Limb (tissue), 2 donors: ENCODE data around the gene CAMK2G.
"Not testable (repeated sequence)": the region's sequence is repeated elsewhere in the genome, so short reads cannot be mapped to it uniquely, and the experiment has no call there.

Experiments
- DNase-seq, 2 donors: peaks; one replicate each; pipeline ENCODE4 v3.0.0-alpha.2; 2016; ENCODE audit errors: extremely low spot score in 2 of 2

Gene CAMK2G

DNA sequence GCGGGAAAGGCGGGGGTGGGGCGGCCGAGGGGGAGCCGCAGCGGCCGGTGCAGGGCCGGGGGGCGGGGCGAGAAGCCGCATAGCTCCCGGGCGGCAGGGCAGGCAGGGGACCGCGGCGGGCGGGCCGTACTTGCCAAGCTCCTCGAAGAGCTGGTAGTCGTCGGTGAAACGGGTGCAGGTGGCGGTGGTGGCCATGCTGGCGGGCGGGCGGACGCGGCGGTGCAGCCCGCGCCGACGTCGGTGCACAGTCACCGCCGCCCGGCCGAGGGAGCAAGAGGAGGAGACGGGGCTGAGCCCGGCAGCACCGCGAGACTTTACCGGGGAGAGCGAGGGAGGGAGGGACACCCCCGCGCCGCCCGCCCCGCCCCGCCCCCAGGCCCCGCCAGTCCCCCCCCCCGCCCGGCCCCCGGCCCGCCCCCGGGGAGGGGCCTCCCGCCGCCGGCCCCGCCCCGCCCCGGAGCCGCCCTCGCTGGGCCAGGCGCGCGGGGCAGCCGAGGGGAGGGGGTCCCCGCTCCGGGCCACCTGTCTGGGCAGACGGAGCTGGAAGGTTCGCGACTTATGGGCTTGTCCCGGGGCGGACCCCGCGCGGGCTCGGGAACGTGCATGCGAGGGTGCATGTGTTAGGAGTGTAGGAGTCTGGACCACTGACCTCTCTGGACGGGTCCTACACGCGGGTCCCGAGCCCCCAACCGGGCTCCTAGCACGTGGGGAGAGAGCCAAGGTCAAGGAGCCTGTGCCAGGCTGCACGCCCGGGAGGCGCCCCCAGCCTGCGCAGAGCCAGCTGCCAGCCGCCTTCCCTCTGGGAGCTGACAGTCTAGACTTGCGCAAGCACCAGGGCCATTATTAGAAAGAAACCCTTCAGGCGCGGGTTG, at the start of gene CAMK2G:
CAMK2G (minus strand) TSS at position 289 of the 872 bp plus-strand sequence; CDS start at position 195, 94 bp downstream.
- DNase-seq = peak; percentile 86 to 89

DNA sequence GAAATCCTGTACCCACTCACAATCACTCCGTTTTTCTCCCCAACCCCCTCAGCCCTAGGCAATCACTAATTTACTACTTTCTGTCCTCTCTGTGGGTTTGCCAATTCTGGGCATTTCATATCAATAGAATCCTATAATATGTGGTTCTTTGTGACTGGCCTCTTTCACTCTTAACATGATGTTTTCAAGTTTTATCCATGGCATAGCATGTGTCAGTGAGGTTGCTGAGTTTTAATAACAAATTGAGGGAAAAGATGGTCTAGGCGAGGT, 48.4 kb upstream of the CAMK2G start:
- DNase-seq = no peak

- DNase-seq = no peak
These were observed 47.9 kb upstream of the CAMK2G start for GRCh38 chr10:73922007-73922863.

DNA sequence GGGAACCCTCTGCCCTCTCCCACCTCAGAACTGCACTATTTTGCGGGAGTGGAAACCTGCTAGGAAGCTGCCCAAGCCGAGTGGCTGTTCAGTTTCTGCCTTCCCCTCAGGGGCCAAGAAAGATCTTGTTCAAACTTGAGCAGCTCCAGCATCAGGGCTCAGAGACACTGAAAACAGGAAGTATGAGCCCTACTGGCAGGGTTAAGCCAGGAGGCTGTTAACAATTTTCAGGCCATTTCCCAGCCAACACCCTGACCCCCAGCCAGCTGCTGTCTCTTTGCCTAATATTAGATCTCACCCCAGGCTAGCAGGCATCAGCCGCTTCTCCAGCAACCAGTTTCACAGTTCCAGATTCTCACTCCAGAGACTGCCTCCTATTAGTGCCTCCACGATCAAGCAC, 45.7 kb upstream of the CAMK2G start:
- peak; percentile 41 to 58 for DNase-seq

- DNase-seq = not testable (repeated sequence)
These were observed 45.1 kb upstream of the CAMK2G start for GRCh38 chr10:73919481-73919880.

- DNase-seq = no peak
These were observed 43.4 kb upstream of the CAMK2G start for GRCh38 chr10:73917566-73918305.

DNA sequence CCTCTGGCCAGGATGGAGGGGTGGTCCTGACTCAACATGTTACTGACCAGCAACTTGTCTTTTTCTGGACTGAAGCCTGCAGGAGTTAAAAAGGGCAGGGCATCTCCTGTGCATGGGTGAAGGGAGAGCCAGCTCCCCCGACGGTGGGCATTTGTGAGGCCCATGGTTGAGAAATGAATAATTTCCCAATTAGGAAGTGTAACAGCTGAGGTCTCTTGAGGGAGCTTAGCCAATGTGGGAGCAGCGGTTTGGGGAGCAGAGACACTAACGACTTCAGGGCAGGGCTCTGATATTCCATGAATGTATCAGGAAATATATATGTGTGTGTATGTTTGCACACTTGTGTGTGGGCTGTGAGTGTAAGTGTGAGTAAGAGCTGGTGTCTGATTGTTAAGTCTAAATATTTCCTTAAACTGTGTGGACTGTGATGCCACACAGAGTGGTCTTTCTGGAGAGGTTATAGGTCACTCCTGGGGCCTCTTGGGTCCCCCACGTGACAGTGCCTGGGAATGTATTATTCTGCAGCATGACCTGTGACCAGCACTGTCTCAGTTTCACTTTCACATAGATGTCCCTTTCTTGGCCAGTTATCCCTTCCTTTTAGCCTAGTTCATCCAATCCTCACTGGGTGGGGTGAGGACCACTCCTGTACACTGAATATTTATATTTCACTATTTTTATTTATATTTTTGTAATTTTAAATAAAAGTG, 42.6 kb upstream of the CAMK2G start:
- DNase-seq = no peak

DNA sequence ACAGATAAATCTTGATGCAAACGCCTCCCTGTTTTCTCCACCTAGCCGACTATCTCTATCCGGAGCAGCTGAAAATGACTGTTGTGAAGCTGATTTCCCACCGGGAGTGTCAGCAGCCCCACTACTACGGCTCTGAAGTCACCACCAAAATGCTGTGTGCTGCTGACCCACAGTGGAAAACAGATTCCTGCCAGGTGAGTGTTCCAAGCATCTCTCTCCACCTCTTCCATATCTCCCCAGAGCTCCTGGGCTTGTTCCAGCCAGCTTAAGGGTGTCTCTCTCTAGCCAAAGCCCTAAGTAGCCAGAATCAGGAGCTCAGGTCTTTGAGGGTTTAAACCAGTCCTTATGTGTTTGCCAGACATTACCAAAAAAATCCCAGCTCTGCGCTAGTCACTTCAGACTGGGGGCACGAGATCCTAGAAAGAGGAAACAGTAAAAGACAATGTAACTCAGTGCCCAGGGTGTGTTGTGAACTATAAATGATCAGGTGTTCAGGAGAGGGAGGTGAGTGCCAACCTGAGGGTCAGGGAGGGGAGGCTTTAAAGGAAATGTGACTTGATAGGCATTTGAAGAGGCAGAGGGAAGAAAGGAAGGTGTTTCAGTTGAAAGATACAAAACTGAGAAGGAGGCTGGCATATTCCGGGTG, 41.0 kb upstream of the CAMK2G start:
- DNase-seq = no peak

DNA sequence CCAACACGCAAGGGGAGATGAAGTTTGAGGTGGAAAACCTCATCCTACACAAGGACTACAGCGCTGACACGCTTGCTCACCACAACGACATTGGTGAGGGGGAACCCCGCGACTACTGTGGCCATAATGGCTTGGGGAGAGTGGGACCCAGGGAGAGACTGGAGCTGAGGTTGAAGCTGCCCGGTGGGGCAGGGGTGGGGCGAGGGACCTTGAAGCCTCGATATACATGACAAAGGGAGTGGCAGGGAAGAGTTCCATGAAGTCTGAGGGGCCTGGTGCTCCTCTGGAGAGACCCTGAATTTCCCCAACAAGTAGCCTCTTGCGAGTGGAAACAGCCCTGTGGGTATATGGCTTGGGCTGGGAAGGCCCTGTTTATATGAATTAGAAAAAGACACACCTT, 39.7 kb upstream of the CAMK2G start:
- no peak for DNase-seq

GRCh38 chr10:73911553-73912004, 37.2 kb upstream of the CAMK2G start:
- no peak for DNase-seq

GRCh38 chr10:73910764-73911552, 36.6 kb upstream of the CAMK2G start, which contains the start of gene PLAU:
PLAU (plus strand) TSS chr10:73911132; CDS start chr10:73911556, 424 bp downstream.
- DNase-seq = peak in 1 of 2 donors; percentile 72

DNA sequence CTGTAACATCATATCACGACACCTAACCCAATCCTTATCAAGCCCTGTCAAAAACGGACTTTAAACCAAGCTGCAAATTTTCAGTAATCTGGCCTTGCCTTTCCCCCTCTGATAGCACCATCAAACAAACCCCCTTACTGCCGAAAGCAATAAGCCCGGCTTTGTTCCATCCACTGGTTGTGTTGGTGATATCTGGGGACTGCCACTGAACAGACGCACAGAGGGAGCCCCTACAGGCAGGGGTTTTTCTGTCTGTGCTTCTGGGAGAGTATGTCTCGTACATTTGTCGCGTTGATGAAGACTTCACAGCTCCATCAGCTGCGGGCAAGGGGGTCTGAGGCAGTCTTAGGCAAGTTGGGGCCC, 36.0 kb upstream of the CAMK2G start:
- DNase-seq = peak in 1 of 2 donors; percentile 42

DNA sequence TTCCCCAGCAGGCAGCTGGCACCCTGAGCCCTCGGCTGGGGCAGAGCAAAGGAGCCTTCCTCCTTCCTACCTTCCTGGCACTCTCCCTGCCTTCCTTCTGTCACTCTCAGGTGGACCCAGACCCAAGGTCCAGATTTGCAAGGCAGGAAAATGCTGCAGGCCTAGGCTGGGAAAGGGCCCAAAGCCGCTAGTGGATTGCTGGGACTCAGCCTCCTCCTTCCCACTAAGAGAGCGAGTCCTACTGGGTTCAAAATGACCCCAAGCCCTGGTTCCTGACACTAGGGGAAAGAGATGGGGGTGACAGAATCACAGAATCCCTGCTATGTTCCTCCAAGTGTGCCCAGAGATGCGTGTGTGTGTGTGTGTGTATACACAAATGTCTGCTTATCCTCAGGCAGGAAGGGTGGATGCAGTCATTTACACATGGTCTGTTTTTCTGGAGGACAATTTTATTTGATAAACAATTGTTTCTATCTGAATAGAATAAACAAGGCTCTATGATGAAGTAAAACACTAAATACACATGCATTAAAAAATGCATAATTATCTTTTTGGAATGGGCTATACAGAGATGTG, 35.3 kb upstream of the CAMK2G start:
- DNase-seq = no peak

DNA sequence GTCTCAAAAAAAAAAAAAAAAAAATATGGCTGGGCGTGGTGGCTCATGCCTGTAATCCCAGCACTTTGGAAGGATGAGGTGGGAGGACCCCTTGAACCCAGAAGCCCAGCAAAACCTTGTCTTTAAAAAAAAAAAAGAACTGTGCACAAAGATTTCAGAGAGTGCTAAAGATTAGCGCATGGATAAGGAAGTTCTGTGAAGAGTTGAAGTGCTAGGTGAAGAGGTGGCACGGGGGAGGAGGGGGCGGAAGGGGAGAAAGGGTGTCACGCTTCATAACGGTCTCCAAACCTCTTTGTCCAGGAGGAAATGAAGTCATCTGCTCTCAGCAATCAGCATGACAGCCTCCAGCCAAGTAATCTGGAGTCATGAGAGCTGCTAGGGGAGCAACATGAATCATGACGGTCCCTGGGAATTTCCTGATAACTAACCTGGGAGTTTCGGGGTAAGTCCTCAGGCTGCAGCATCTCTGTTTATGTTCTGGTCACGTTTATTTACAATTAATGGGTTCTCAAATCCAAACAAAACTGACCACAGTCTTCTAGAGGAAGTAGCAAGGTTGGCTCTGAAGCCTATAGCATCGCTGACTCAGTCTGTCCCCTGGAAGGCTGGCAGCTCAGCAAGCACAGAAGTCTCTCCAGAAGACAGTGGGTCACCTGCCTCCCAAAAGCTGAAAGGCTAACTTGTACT, 34.6 kb upstream of the CAMK2G start:
- no peak for DNase-seq

- DNase-seq = no peak
These were observed 33.6 kb upstream of the CAMK2G start for GRCh38 chr10:73907841-73908517.

DNA sequence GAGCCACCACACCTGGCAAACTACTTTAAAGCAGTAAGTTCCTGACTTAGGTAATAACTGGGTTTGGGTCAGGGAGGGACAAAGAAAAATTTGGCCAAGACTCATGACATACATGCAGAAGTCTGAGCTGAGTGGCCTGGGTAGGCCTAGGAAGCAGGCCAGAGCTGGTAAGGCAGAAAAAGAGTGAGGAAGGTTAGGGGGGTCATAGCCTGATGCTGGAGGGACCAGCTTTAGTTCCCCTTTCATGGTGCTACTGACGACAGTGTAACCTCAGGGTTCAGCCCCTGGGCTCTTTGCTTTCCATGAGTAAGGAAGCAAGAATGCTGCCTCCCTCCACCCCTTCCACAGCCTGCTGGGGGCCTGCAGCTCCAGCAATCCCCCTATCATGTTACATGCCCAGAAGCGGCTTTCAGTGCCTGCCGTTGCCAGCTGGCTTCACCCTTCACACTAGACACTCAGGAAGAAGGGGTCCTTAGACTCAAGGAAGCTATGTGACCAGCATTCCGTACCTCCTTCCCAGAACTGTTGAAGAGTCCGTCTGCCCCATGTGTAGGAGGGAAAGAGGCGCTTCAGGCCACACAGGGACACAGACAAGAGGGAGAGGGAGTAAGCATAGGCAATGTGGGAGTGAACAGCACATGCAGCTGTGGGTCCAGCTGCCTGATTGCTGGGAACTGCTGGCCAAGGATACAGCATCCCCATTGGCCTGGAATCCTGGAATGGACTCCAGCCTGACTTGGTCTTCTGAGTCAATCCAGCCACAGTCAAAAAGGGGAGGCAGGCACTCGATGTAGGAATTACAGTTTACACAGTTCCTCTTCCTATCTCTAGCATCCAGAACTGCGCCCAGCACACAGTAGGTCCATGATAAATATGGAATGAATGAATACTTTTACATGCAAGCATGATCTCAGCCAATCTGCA, 32.4 kb upstream of the CAMK2G start:
- DNase-seq = peak; percentile 78 to 89
